ENCODE data around the gene ZNF253.
"Not testable (repeated sequence)": the region's sequence is repeated elsewhere in the genome, so short reads cannot be mapped to it uniquely, and the experiment has no call there.

Gene ZNF253

DNA sequence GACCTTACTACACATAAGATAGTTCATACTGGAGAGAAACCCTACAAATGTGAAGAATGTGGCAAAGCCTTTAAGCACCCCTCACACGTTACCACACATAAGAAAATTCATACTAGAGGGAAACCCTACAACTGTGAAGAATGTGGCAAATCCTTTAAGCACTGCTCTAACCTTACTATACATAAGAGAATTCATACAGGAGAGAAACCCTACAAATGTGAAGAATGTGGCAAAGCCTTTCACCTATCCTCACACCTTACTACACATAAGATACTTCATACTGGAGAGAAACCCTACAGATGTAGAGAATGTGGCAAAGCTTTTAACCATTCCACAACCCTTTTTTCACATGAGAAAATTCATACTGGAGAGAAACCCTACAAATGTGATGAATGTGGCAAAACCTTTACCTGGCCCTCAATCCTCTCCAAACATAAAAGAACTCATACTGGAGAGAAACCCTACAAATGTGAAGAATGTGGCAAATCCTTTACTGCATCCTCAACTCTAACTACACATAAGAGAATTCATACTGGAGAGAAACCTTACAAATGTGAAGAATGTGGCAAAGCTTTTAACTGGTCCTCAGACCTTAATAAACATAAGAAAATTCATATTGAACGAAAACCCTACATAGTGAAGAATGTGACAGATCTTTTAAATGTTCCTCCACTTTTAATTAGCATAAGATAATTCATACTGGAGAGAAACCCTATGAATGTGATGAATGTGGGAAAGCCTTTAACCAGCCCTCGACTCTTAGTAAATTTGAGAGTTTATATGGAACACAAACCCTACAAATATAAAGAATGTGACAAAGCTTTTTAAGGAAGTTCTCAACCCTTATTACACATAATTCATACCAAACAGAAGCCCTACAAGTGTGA, 26.6 kb downstream of the ZNF253 start:
- DNase-seq (ENCODE audit: low read depth in 3 of 3): not testable (repeated sequence)

DNA sequence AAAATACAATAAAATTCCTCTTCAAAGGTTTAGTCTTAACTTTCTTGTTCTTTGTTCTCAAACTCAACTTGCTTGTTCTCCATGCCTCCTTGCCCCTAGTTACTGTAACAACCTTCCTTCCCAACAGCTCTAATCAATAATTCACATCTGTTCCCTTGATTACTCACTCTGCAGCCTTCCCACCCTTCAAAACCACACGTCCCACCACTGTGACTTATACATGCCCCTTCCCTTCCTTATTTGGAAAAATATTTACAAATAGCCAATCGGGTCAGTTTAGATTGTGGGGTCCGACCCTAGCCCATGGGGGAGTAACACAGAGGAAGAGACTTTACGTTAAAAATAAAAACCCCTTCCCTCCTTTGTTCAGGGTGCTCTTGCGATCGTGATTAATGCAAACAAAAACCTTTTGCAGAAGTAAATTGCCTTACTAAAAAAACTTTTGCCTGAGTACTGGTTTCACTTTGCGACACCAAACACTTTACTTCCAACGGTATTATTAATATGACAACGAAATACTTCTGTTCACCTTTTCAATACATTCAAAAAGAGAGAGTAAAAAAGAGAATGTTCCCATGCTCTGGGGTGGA, 34.6 kb downstream of the ZNF253 start:
- DNase-seq (ENCODE audit: low read depth in 3 of 3): peak in 1 of 3 donors; percentile 1

DNA sequence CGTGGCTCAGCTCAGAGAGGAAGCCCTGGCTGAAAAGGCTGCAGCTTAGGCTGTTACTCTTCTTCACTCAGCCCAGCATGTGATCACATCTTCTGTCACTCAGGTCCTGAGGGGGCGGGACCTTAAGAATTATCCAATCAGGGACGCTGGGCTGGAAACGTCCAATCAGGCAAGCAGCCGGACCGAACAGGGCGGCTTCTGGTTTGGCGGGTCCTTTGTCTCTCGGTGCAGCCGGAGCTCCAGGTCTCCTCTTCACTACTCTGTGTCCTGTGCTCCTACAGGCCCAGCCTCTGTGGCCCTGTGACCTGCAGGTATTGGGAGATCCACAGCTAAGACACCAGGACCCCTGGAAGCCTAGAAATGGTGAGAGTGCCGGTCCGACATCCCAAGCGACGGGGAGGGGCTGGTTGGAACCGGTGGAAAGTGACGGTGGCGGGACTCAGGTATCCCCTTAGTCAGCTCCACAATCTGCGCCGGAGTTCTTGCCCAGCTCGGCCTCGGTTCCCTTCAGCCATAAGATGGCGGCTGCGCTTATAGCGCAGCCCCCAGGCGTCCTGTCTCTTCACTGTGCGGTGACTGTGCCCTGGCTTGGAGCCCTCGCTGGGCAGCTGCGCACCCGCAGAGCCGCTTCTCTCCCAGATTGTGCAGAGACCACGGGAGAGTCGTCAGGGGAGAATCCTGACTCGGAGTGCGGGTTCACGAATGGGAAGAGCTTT, 35.2 kb downstream of the ZNF253 start, which contains the start of gene ZNF93:
Gene ZNF93, plus strand, starts transcription at position 218 of the 716 bp plus-strand sequence. Its CDS starts 143 bp downstream, at position 361.
- peak; percentile 80 to 86 (median 85) for DNase-seq (ENCODE audit: low read depth in 3 of 3)

DNA sequence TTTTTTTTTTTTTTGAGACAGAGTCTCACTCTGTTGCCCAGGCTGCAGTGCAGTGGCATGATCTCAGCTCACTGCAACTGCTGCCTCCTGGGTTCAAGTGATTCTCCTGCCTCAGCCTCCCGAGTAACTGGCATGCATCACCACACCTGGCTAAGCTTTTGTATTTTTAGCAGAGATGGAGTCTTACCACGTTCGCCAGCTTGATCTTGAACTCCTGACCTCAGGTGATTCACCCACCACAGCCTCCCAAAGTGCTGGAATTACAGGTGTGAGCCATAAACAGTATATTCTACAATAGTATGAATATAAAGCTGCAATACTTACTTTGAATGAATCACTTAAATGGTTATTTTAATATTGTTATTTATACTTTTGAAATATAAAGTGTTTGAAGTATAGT, 41.9 kb downstream of the ZNF253 start:
- DNase-seq (ENCODE audit: low read depth in 3 of 3): not testable (repeated sequence)

DNA sequence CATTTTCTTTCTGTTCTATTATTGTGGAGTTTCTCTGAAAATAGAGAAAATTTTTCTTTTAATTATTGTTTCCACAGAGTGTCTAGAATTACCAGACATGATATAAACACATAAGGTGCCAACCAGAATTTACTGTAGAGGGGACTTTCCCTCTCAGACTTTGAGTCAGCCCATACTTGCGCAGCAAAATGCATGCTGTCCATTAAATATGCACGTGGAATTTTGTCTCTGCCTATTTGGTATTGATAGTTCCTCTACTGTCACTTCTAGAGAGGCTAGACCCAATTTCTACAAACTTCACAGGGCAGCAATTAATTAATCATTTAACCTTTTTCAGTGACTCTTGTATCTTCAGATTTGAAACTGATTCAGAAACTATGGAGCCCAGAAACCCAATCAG, 44.0 kb downstream of the ZNF253 start:
- no peak for DNase-seq (ENCODE audit: low read depth in 3 of 3)

DNA sequence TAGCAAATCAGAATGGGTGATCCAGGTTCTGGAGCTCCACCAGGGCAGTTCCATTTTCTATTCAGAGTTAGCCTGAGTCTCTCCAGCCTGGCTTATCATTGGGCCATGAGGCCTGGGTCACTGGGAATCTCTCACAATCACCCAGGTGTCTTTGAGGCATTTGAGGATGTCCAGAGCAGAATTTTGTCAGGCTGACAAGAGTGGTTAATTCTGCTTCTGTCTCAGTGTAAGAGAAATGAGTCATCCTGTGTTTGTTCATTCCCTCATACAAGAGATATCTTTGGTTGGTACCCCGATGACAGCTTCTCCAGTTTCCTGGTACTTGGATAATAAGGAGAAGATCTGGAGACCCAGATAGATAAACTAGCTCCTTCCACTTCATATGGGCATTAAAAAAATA, 45.5 kb downstream of the ZNF253 start:
- no peak for DNase-seq (ENCODE audit: low read depth in 3 of 3)

DNA sequence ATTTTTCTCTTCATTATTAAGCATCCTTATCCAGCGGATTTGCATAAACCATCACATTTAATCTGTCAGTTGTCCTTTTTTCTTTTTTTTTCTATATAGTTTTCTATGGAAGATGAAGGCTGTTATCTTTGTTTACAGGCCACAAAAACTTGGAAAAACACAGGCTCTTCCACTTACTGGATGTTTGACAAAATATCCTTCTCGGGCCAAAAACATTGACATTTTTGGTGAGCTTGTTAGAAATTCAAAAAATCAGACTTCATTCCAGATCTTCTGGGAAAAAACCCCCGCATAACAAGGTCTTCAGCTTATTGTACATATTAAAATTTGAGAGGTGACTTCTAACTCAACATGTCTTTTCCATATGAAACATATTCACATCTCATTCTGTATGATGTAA, 48.9 kb downstream of the ZNF253 start:
- DNase-seq (ENCODE audit: low read depth in 3 of 3): no peak

DNA sequence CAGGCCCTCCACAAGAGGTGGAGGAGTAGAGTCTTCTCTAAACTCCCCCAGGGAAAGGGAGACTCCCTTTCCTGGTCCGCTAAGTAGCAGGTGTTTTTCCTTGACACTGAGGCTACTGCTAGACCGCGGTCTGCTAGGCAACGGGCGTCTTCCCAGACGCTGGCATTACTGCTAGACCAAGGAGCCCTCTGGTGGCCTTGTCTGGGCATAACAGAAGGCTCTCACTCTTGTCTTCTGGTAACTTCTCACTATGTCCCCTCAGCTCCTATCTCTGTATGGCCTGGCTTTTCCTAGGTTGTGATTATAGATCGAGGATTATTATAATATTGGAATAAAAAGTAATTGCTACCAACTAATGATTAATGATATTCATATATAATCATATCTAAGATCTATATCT, 64.7 kb downstream of the ZNF253 start:
- DNase-seq (ENCODE audit: low read depth in 3 of 3): peak in 1 of 3 donors; percentile 11

DNA sequence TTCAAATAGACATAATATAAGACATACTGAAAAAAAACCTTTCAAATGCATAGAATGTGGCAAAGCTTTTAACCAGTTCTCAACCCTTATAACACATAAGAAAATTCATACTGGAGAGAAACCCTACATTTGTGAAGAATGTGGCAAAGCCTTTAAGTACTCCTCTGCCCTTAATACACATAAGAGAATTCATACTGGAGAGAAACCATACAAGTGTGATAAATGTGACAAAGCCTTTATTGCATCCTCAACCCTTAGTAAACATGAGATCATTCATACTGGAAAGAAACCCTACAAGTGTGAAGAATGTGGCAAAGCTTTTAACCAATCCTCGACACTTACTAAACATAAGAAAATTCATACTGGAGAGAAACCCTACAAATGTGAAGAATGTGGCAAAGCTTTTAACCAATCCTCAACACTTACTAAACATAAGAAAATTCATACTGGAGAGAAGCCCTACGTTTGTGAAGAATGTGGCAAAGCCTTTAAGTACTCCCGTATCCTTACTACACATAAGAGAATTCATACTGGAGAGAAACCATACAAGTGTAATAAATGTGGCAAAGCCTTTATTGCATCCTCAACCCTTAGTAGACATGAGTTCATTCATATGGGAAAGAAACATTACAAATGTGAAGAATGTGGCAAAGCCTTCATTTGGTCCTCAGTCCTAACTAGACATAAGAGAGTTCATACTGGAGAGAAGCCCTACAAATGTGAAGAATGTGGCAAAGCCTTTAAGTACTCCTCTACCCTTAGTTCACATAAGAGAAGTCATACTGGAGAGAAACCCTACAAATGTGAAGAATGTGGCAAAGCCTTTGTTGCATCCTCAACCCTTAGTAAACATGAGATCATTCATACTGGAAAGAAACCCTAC, 68.0 kb downstream of the ZNF253 start:
- DNase-seq (ENCODE audit: low read depth in 3 of 3): not testable (repeated sequence)

DNA sequence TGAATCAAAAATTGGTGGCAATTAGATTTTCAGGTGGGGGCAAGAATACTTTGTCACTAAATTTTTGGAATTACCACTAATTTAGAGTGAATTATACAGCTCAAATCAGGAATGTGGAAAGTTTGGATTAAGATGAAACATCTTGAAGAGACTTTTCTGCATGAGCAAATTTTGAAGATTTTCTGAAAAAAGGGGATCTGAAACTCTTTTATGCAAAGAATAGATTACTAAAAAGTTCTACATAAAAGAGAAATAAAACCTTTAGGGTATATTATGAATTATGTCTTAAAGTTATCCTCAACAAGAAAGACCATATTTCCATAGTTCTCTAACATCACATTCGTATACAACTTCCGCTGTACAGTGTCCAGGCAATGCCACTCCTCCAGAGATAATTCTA, 71.7 kb downstream of the ZNF253 start:
- DNase-seq (ENCODE audit: low read depth in 3 of 3): no peak

DNA sequence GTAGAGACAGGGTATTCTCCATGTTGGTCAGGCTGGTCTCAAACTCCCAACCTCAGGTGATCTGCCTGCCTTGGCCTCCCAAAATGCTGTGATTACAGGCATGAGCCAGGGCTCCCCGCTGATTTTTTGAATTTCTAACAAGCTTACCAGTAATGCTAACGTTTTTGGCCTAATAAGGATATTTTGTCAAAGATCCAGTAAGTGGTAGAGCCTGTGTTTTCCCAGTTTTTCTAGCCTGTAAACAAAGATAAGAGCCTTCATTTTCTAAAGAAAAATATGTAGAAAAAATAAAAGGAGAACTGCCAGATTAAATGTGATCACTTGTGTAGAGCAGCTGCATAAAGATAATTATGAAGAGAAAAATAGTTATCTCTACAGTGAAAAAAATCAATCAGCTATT, 72.8 kb downstream of the ZNF253 start:
- no peak for DNase-seq (ENCODE audit: low read depth in 3 of 3)

DNA sequence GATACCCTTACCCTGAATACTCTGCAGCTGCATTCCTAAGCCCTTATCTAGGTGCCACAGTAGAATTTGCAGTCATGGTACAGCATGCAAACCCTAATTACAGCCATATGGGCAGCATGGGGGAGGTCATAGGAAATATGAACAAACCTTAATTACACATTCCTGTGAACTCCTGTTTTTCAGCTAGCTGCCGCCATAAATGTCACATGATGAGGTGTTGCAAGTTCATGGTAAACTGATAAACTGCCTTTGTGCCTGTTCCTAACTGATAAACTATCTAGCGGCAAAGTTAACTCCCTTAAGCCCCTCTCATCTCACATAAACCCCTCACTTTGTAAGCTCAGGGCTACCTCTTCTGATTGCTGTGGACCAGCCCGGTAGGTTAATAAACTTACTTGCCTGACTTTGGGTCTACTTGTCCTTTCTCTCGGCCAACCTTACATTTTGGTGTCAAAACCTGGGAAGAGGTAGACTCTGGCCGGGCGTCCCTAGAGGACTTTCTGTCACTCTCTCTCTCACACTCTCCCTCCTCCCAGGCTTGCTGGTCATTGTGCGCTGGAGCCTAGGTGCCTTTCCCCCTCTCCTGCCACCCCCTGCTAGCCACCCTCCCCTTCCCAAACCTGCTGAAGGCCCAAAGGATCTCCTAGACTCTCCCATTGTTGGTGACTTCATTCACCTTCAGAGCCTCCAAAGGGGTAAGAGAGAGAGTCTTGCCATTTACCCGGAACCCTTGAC, 78.3 kb downstream of the ZNF253 start:
- DNase-seq (ENCODE audit: low read depth in 3 of 3): no peak

Data from stimulated activated CD4-positive, alpha-beta T cell treated with anti-CD3 and anti-CD28 coated beads, TNF-alpha, amount 100 ng/mL, for 48 hours (primary cell).